H9 (cell line): ENCODE results near the gene ANGEL2. TPM values are rescaled to one million over a fixed set of nuclear protein-coding genes. Genes with fewer than 3 reads are reported as not detected.
"Not testable (repeated sequence)": the region's sequence is repeated elsewhere in the genome, so short reads cannot be mapped to it uniquely, and the experiment has no call there.

Experiments used
- DNase-seq: peaks from one replicate; pipeline ENCODE4 v3.0.0-alpha.2; 2017
- H2AFZ ChIP-seq: one replicate; pipeline ENCODE4 v1.6.1; 2013; ENCODE audit warnings: mild to moderate bottlenecking, low read length, control low read depth, moderate library complexity
- H2AK5ac ChIP-seq: 2 replicates; pipeline ENCODE4 v1.6.1; 2013; ENCODE audit warnings: low read length, control low read depth, mixed read lengths; ENCODE audit not compliant: insufficient read length
- H2BK120ac ChIP-seq: one replicate; pipeline ENCODE4 v1.6.1; 2013; ENCODE audit warnings: low read depth, mild to moderate bottlenecking, low read length, control low read depth, inconsistent platforms; ENCODE audit not compliant: poor library complexity, severe bottlenecking
- H2BK12ac ChIP-seq: 2 replicates; pipeline ENCODE4 v1.6.1; 2013; ENCODE audit warnings: low read length, control low read depth, mixed read lengths, low read depth; ENCODE audit not compliant: insufficient read length
- H2BK15ac ChIP-seq: 2 replicates; pipeline ENCODE4 v1.6.1; 2013; ENCODE audit warnings: low read depth, low read length, control low read depth
- H2BK20ac ChIP-seq: one replicate; pipeline ENCODE4 v1.6.1; 2013; ENCODE audit warnings: low read depth, mild to moderate bottlenecking, low read length, control low read depth, inconsistent platforms; ENCODE audit not compliant: poor library complexity, severe bottlenecking
- H2BK5ac ChIP-seq: 2 replicates; pipeline ENCODE4 v1.6.1; 2013; ENCODE audit warnings: low read length, control low read depth, mixed read lengths; ENCODE audit not compliant: insufficient read length
- H3K14ac ChIP-seq: 2 replicates; pipeline ENCODE4 v1.6.1; 2013; ENCODE audit warnings: low read length, control low read depth; ENCODE audit not compliant: insufficient read depth
- H3K18ac ChIP-seq: 2 replicates; pipeline ENCODE4 v1.6.1; 2013; ENCODE audit warnings: low read depth, mild to moderate bottlenecking, mixed read lengths, low read length, control low read depth; ENCODE audit not compliant: insufficient read length
- H3K23ac ChIP-seq: 2 replicates; pipeline ENCODE4 v1.6.1; 2013; ENCODE audit warnings: low read length, control low read depth, mixed read lengths, low read depth; ENCODE audit not compliant: insufficient read length
- H3K23me2 ChIP-seq: 2 replicates; pipeline ENCODE4 v1.6.1; 2013; ENCODE audit warnings: low read depth, mild to moderate bottlenecking, mixed read lengths, low read length, control low read depth; ENCODE audit not compliant: insufficient read length, poor library complexity, severe bottlenecking
- H3K27ac ChIP-seq: 2 replicates; pipeline ENCODE4 v1.5.1; 2013; ENCODE audit warnings: low read length, control low read depth, mixed read lengths, low read depth; ENCODE audit not compliant: insufficient read length
- H3K27me3 ChIP-seq: 2 replicates; pipeline ENCODE4 v1.6.1; 2013; ENCODE audit warnings: low read length, control low read depth, inconsistent platforms; ENCODE audit not compliant: insufficient read depth
- H3K4ac ChIP-seq: 2 replicates; pipeline ENCODE4 v1.6.1; 2013; ENCODE audit warnings: low read depth, mild to moderate bottlenecking, control low read depth, inconsistent platforms, low read length, moderate library complexity
- H3K4me1 ChIP-seq: 2 replicates; pipeline ENCODE4 v1.6.1; 2013; ENCODE audit warnings: low read length, control low read depth, inconsistent platforms; ENCODE audit not compliant: insufficient read depth
- H3K4me2 ChIP-seq: 2 replicates; pipeline ENCODE4 v1.6.1; 2013; ENCODE audit warnings: low read length, control low read depth, mixed read lengths; ENCODE audit not compliant: insufficient read length, insufficient read depth
- H3K56ac ChIP-seq: 2 replicates; pipeline ENCODE4 v1.6.1; 2013; ENCODE audit warnings: low read depth, mild to moderate bottlenecking, mixed read lengths, low read length, control low read depth; ENCODE audit not compliant: insufficient read length
- H3K79me1 ChIP-seq: 2 replicates; pipeline ENCODE4 v1.6.1; 2013; ENCODE audit warnings: low read depth, mild to moderate bottlenecking, moderate library complexity, low read length, control low read depth, inconsistent platforms; ENCODE audit not compliant: insufficient read depth, poor library complexity, severe bottlenecking
- H3K79me2 ChIP-seq: 2 replicates; pipeline ENCODE4 v1.6.1; 2013; ENCODE audit warnings: low read length, control low read depth, inconsistent platforms; ENCODE audit not compliant: insufficient read depth
- H3K9ac ChIP-seq: 2 replicates; pipeline ENCODE4 v1.6.1; 2013; ENCODE audit warnings: low read length, control low read depth, mixed read lengths; ENCODE audit not compliant: insufficient read length; ENCODE audit errors: extremely low read depth
- H3K9me3 ChIP-seq: one replicate; pipeline ENCODE4 v1.6.1; 2013; ENCODE audit warnings: low read depth, low read length, inconsistent platforms; ENCODE audit not compliant: control insufficient read depth
- H3T11ph ChIP-seq: one replicate; pipeline ENCODE4 v1.6.1; 2013; ENCODE audit warnings: mild to moderate bottlenecking, low read length, control low read depth, inconsistent platforms
- H4K20me1 ChIP-seq: one replicate; pipeline ENCODE4 v1.6.1; 2013; ENCODE audit not compliant: control insufficient read depth, insufficient read length, insufficient read depth
- H4K5ac ChIP-seq: 2 replicates; pipeline ENCODE4 v1.6.1; 2013; ENCODE audit warnings: low read depth, mild to moderate bottlenecking, mixed read lengths, low read length, control low read depth; ENCODE audit not compliant: insufficient read length
- H4K8ac ChIP-seq: replicated peaks from 2 replicates; pipeline ENCODE4 v1.6.1; 2013; ENCODE audit warnings: low read length, control low read depth, mixed read lengths, low read depth; ENCODE audit not compliant: insufficient read length
- H4K91ac ChIP-seq: 2 replicates; pipeline ENCODE4 v1.6.1; 2013; ENCODE audit warnings: low read depth, mild to moderate bottlenecking, moderate library complexity, mixed read lengths, low read length, control low read depth; ENCODE audit not compliant: insufficient read length
- H3K27ac Mint-ChIP-seq, 3 experiments: 2 replicates in 2 of 3; 3 replicates in 1 of 3; pipeline ENCODE4 v1.8.0; 2020 to 2021; ENCODE audit warnings: mixed read lengths in 3 of 3, mild to moderate bottlenecking in 1 of 3, moderate library complexity in 1 of 3
- H3K27me3 Mint-ChIP-seq: 2 replicates; pipeline ENCODE4 v1.8.0; 2021; ENCODE audit warnings: low read depth, mild to moderate bottlenecking, moderate library complexity, mixed read lengths
- H3K36me3 Mint-ChIP-seq, 3 experiments: 2 replicates in 2 of 3; 3 replicates in 1 of 3; pipeline ENCODE4 v1.8.0; 2020 to 2021; ENCODE audit warnings: low read depth in 3 of 3, mixed read lengths in 3 of 3; ENCODE audit not compliant: insufficient read depth in 1 of 3
- H3K4me1 Mint-ChIP-seq, 2 experiments: 2 replicates each; pipeline ENCODE4 v1.8.0; 2020; ENCODE audit warnings: mixed read lengths in 2 of 2
- H3K4me3 Mint-ChIP-seq, 2 experiments: 2 replicates in 1 of 2; 3 replicates in 1 of 2; pipeline ENCODE4 v1.8.0; 2020 to 2021; ENCODE audit warnings: mild to moderate bottlenecking in 2 of 2, mixed read lengths in 2 of 2, moderate library complexity in 1 of 2
- H3K9me3 Mint-ChIP-seq, 2 experiments: 2 replicates in 1 of 2; 3 replicates in 1 of 2; pipeline ENCODE4 v1.8.0; 2020; ENCODE audit warnings: mild to moderate bottlenecking in 2 of 2, mixed read lengths in 2 of 2, moderate library complexity in 1 of 2
- CTCF ChIP-seq: fragments of 200-600 bp; sonication (generic); conservative IDR thresholded peaks from 3 replicates; pipeline ENCODE4 v1.8.0; 2021; ENCODE audit warnings: antibody characterized with exemption, mild to moderate bottlenecking
- WGBS: extraction: QIAGEN DNeasy Blood & Tissue Kit; methylation state at CpG from one replicate; pipeline ENCODE4 v1.1.7; 2013; ENCODE audit warnings: missing lambda C conversion rate, low lambda C conversion rate, mixed read lengths; ENCODE audit not compliant: insufficient read length; ENCODE audit errors: extremely low coverage; 5-methylcytosine and 5-hydroxymethylcytosine counted together
- total RNA-seq: library from RNA; stranded (reverse); gene quantifications from 2 replicates; pipeline ENCODE4 v1.2.1, GENCODE V29; 2021

Gene ANGEL2
- total RNA-seq, 1 experiment from 2014 or later = 47.8 TPM

- Mint-ChIP-seq H3K27me3 (peaks cover 3% of the 10 kb centered on the region; the same call in 1 of the 2 replicates), H3K9me3 (peaks cover 4 to 10% of the 10 kb centered on the region in 2 experiments; a peak in 3 of 5 replicates), H3K4me3 (no peak overlapping the region), H3K36me3 (peaks cover 2 to 9% (median 7%) of the 10 kb centered on the region in 3 experiments; a peak in 4 of 7 replicates), H3K4me1 (peaks cover 28% of the 10 kb centered on the region in 2 experiments), H3K27ac (no peak overlapping the region)
- Histone ChIP-seq H3K4ac (no peak overlapping the region), H3K9me3 (no peaks in the 10 kb centered on the region), H3K23ac (no peak overlapping the region), H4K5ac (no peak overlapping the region), H2BK5ac (no peak overlapping the region), H3K23me2 (no peaks in the 10 kb centered on the region), H3K56ac (no peak overlapping the region), H2AFZ (no peak overlapping the region), H2BK120ac (no peak overlapping the region), H3K9ac (no peak overlapping the region), H3K4me2 (no peak overlapping the region), H4K91ac (no peak overlapping the region), H3K14ac (no peak overlapping the region), H3K18ac (no peak overlapping the region), H4K8ac (no peak overlapping the region), H3K4me1 (no peaks in the 10 kb centered on the region), H3K79me2 (no peaks in the 10 kb centered on the region; the same call in 1 of the 2 replicates), H4K20me1 (no peaks in the 10 kb centered on the region), H2BK20ac (no peak overlapping the region), H3T11ph (no peak overlapping the region), H2BK15ac (no peak overlapping the region), H2BK12ac (no peak overlapping the region), H3K27me3 (no peaks in the 10 kb centered on the region), H2AK5ac (no peak overlapping the region), H3K27ac (no peak overlapping the region), H3K79me1 (peaks cover 4% of the 10 kb centered on the region)
- TF ChIP-seq CTCF = no peak
- no CpG with 5 or more reads among the region's 1 CpG for WGBS
- no peak for DNase-seq
Observed at GRCh38 chr1:213049232-213049631, 33.6 kb upstream of the ANGEL2 start.

- not testable (repeated sequence) for H2BK5ac ChIP-seq, H2BK120ac ChIP-seq, H4K5ac ChIP-seq, H3K9me3 Mint-ChIP-seq, H3K9me3 ChIP-seq, H4K91ac ChIP-seq, H3K27me3 Mint-ChIP-seq, H2BK15ac ChIP-seq, H3K27me3 ChIP-seq, H2AK5ac ChIP-seq, H3K23me2 ChIP-seq, H3K18ac ChIP-seq, H3K4me1 ChIP-seq, H3K79me1 ChIP-seq, H4K20me1 ChIP-seq, H2BK12ac ChIP-seq, H3K4me2 ChIP-seq, H2BK20ac ChIP-seq, H4K8ac ChIP-seq, H3K4ac ChIP-seq, H3K36me3 Mint-ChIP-seq, H3T11ph ChIP-seq, H3K4me3 Mint-ChIP-seq, H3K14ac ChIP-seq, H3K27ac ChIP-seq, H3K9ac ChIP-seq, H2AFZ ChIP-seq, H3K23ac ChIP-seq, H3K56ac ChIP-seq, DNase-seq, H3K79me2 ChIP-seq
- Mint-ChIP-seq H3K27ac (peak overlapping the region in 1 of 3 experiments; percentile 30; a peak in 1 of 7 replicates), H3K4me1 (peaks cover 26 to 28% of the 10 kb centered on the region in 2 experiments)
- WGBS = no CpG with 5 or more reads among the region's 13 CpGs
Observed at GRCh38 chr1:213045321-213046226, 29.9 kb upstream of the ANGEL2 start.
